GM19467 (cell line): ENCODE results near the gene DOK5.

ENCODE experiments used
- ATAC-seq: cut with Tn5 transposase; IDR thresholded peaks from one replicate; pipeline ENCODE4 v1.9.1; 2021; ENCODE audit warnings: mild to moderate bottlenecking, moderate library complexity; ENCODE audit not compliant: unreplicated experiment

Gene DOK5

GRCh38 chr20:54680872-54681619 lies 205.7 kb downstream of the DOK5 start:
- ATAC-seq, result no peak

- no peak for ATAC-seq
Observed at GRCh38 chr20:54681869-54682268, 206.5 kb downstream of the DOK5 start.

- no peak for ATAC-seq
Observed at GRCh38 chr20:54688476-54688875, 213.1 kb downstream of the DOK5 start.

GRCh38 chr20:54690323-54690722 lies 214.9 kb downstream of the DOK5 start:
- no peak for ATAC-seq

GRCh38 chr20:54691327-54691726 lies 215.9 kb downstream of the DOK5 start:
- ATAC-seq, result no peak

- ATAC-seq, result no peak
Observed at GRCh38 chr20:54692168-54692887, 216.9 kb downstream of the DOK5 start.

- no peak for ATAC-seq
Observed at GRCh38 chr20:54694516-54694915, 219.1 kb downstream of the DOK5 start.

- no peak for ATAC-seq
Observed at GRCh38 chr20:54698373-54698772, 223.0 kb downstream of the DOK5 start.
